Stimulated activated CD8-positive, alpha-beta memory T cell treated with anti-CD3 and anti-CD28 coated beads, Interleukin-7, amount 100 ng/mL, for 1 hour (primary cell): ENCODE measurements around the gene FAM227A.

Experiments
- DNase-seq, 2 donors: peaks; one replicate each; pipeline ENCODE4 v3.0.0-alpha.2; 2020; ENCODE audit warnings: low read depth in 2 of 2

FAM227A gene

GRCh38 chr22:38656256-38657044 is at the start of gene FAM227A, which contains the start of gene CBY1:
FAM227A (minus strand) TSS chr22:38656392; CDS start chr22:38650168, 6,224 bp downstream.
CBY1 (plus strand) TSS chr22:38656638; CDS start chr22:38668055, 11,417 bp downstream.
- DNase-seq: peak; percentile 65 to 74

- peak; percentile 87 to 89 for DNase-seq
Observed at GRCh38 chr22:38705235-38706100, 49.3 kb upstream of the FAM227A start, which contains the start of gene GTPBP1. GTPBP1 (plus strand) TSS chr22:38705944; CDS start chr22:38705956, 12 bp downstream.

- DNase-seq: no peak
Observed at GRCh38 chr22:38704654-38705234, 48.6 kb upstream of the FAM227A start.

- DNase-seq: peak; percentile 98 to 99
Observed at GRCh38 chr22:38700789-38701628, 44.8 kb upstream of the FAM227A start, which contains the start of gene JOSD1. JOSD1 (minus strand) TSS chr22:38700943; CDS start chr22:38699987, 956 bp downstream.

- no peak for DNase-seq
Observed at GRCh38 chr22:38700270-38700788, 44.1 kb upstream of the FAM227A start.

GRCh38 chr22:38699784-38700183 is 43.6 kb upstream of the FAM227A start:
- DNase-seq: no peak

GRCh38 chr22:38699143-38699542 is 43.0 kb upstream of the FAM227A start:
- no peak for DNase-seq

GRCh38 chr22:38698407-38699094 is 42.4 kb upstream of the FAM227A start:
- no peak for DNase-seq

- no peak for DNase-seq
Observed at GRCh38 chr22:38697425-38698089, 41.4 kb upstream of the FAM227A start.

GRCh38 chr22:38696606-38697424 is 40.6 kb upstream of the FAM227A start:
- no peak for DNase-seq

- DNase-seq: no peak
Observed at GRCh38 chr22:38694940-38695339, 38.7 kb upstream of the FAM227A start.

- no peak for DNase-seq
Observed at GRCh38 chr22:38694049-38694448, 37.9 kb upstream of the FAM227A start.

GRCh38 chr22:38689651-38690050 is 33.5 kb upstream of the FAM227A start:
- DNase-seq: no peak

- no peak for DNase-seq
Observed at GRCh38 chr22:38685761-38686160, 29.6 kb upstream of the FAM227A start.

- DNase-seq: no peak
Observed at GRCh38 chr22:38684895-38685294, 28.7 kb upstream of the FAM227A start.

- peak; percentile 68 to 72 for DNase-seq
Observed at GRCh38 chr22:38681582-38682335, 25.6 kb upstream of the FAM227A start, which contains the start of gene TOMM22. TOMM22 (plus strand) TSS chr22:38681957; CDS start chr22:38681979, 22 bp downstream.

- DNase-seq: no peak
Observed at GRCh38 chr22:38675833-38676232, 19.6 kb upstream of the FAM227A start.

GRCh38 chr22:38674888-38675287 is 18.7 kb upstream of the FAM227A start:
- no peak for DNase-seq
